IMR-90 (cell line): ENCODE results near the gene TMEM212. TPM values are rescaled to one million over a fixed set of nuclear protein-coding genes. Genes with fewer than 3 reads are reported as not detected.
A peak's percentile ranks its signal among the peaks of the same experiment; 100 is the strongest.

Experiments
- ATAC-seq: fragments of 200-7000 bp; cut with Tn5 transposase; 2 replicates; pipeline ENCODE4 v1.9.1; 2020; ENCODE audit warnings: low read depth, mild to moderate bottlenecking, moderate library complexity
- BruUV-seq: library from RNA; stranded (reverse); fragments of 400-500 nt; replicated peaks from 2 replicates; lab custom pipeline; 2021; lab: Mats Ljungman, UMichigan
- CTCF ChIA-PET: fragments of 300-600 bp; formaldehyde crosslinking; extraction: SDS; loops from one replicate; lab custom pipeline; 2021; ENCODE audit warnings: antibody characterized with exemption; lab: Yijun Ruan, JAX
- POLR2A ChIA-PET: fragments of 300-600 bp; sonication (Branson Sonifier 250); formaldehyde crosslinking; loops from one replicate; lab custom pipeline; 2022; ENCODE audit warnings: antibody characterized with exemption; ENCODE audit not compliant: unreplicated experiment; lab: Charles Lee
- DNase-seq: peaks from one replicate; pipeline ENCODE4 v3.0.0; 2013
- H2AFZ ChIP-seq: replicated peaks from 2 replicates; pipeline ENCODE3; 2013; ENCODE audit warnings: low read length, mild to moderate bottlenecking; ENCODE audit not compliant: poor library complexity
- H2AK5ac ChIP-seq: 2 replicates; pipeline ENCODE4 v1.6.1; 2013; ENCODE audit warnings: low read depth, low read length, inconsistent platforms
- H2AK9ac ChIP-seq: replicated peaks from 2 replicates; pipeline ENCODE3; 2013; ENCODE audit warnings: mild to moderate bottlenecking, low read depth, low read length, moderate library complexity; ENCODE audit not compliant: poor library complexity
- H2BK120ac ChIP-seq: 2 replicates; pipeline ENCODE4 v1.6.1; 2013; ENCODE audit warnings: low read depth, low read length, inconsistent platforms
- H2BK15ac ChIP-seq: 3 replicates; pipeline ENCODE4 v1.6.1; 2013; ENCODE audit warnings: low read depth, low read length, inconsistent platforms
- H2BK20ac ChIP-seq: 2 replicates; pipeline ENCODE4 v1.6.1; 2013; ENCODE audit warnings: low read depth, mild to moderate bottlenecking, inconsistent platforms, low read length, moderate library complexity
- H2BK5ac ChIP-seq: 2 replicates; pipeline ENCODE4 v1.6.1; 2013; ENCODE audit warnings: mild to moderate bottlenecking, low read depth, low read length, inconsistent platforms; ENCODE audit not compliant: poor library complexity, severe bottlenecking
- H3K14ac ChIP-seq: replicated peaks from 2 replicates; pipeline ENCODE4 v1.6.1; 2013; ENCODE audit warnings: low read depth, low read length, inconsistent platforms
- H3K18ac ChIP-seq: 2 replicates; pipeline ENCODE4 v1.6.1; 2013; ENCODE audit warnings: low read depth, low read length, control low read depth
- H3K23ac ChIP-seq: 2 replicates; pipeline ENCODE4 v1.6.1; 2013; ENCODE audit warnings: low read depth, low read length, inconsistent platforms
- H3K27ac ChIP-seq: 2 replicates; pipeline ENCODE4 v1.5.1; 2013; ENCODE audit warnings: mild to moderate bottlenecking, control low read depth, low read length; ENCODE audit not compliant: insufficient read depth
- H3K27me3 ChIP-seq: 2 replicates; pipeline ENCODE4 v1.6.1; 2013; ENCODE audit warnings: low read length; ENCODE audit not compliant: control insufficient read depth, insufficient read depth
- H3K36me3 ChIP-seq: 2 replicates; pipeline ENCODE4 v1.6.1; 2013; ENCODE audit warnings: low read length, mixed read lengths; ENCODE audit not compliant: control insufficient read depth, insufficient read depth
- H3K4ac ChIP-seq: 2 replicates; pipeline ENCODE4 v1.6.1; 2013; ENCODE audit warnings: low read depth, low read length, inconsistent platforms
- H3K4me1 ChIP-seq: 2 replicates; pipeline ENCODE4 v1.6.1; 2013; ENCODE audit warnings: low read length, mixed read lengths; ENCODE audit not compliant: control insufficient read depth, insufficient read depth
- H3K4me2 ChIP-seq: 2 replicates; pipeline ENCODE4 v1.6.1; 2013; ENCODE audit warnings: low read depth, mild to moderate bottlenecking, control low read depth, low read length, moderate library complexity
- H3K4me3 ChIP-seq: 2 replicates; pipeline ENCODE4 v1.5.1; 2013; ENCODE audit warnings: low read depth, mild to moderate bottlenecking, control low read depth, low read length, moderate library complexity; ENCODE audit not compliant: insufficient read depth
- H3K56ac ChIP-seq: 2 replicates; pipeline ENCODE4 v1.6.1; 2013; ENCODE audit warnings: low read length, inconsistent platforms; ENCODE audit not compliant: insufficient read depth; ENCODE audit errors: extremely low read depth
- H3K79me1 ChIP-seq, 2 experiments: 2 replicates each; pipeline ENCODE4 v1.6.1; 2013; ENCODE audit warnings: low read length in 2 of 2, inconsistent platforms in 1 of 2, low read depth in 1 of 2
- H3K9ac ChIP-seq: 2 replicates; pipeline ENCODE4 v1.6.1; 2013; ENCODE audit warnings: low read depth, low read length, control low read depth
- H3K9me1 ChIP-seq: 2 replicates; pipeline ENCODE4 v1.6.1; 2013; ENCODE audit warnings: low read length, inconsistent platforms; ENCODE audit not compliant: insufficient read depth
- H3K9me3 ChIP-seq: 2 replicates; pipeline ENCODE4 v1.6.1; 2013; ENCODE audit warnings: low read length; ENCODE audit not compliant: control insufficient read depth, insufficient read depth
- H4K20me1 ChIP-seq: 2 replicates; pipeline ENCODE4 v1.6.1; 2013; ENCODE audit warnings: low read length, inconsistent platforms; ENCODE audit not compliant: insufficient read depth
- H4K5ac ChIP-seq: 2 replicates; pipeline ENCODE4 v1.6.1; 2013; ENCODE audit warnings: mild to moderate bottlenecking, low read depth, low read length, control low read depth
- H4K8ac ChIP-seq, 2 experiments: 2 replicates each; pipeline ENCODE4 v1.6.1; 2013; ENCODE audit warnings: low read depth in 2 of 2, low read length in 2 of 2, control low read depth in 1 of 2, inconsistent platforms in 1 of 2
- H4K91ac ChIP-seq: 2 replicates; pipeline ENCODE4 v1.6.1; 2013; ENCODE audit warnings: low read depth, low read length, inconsistent platforms; ENCODE audit not compliant: insufficient read depth
- BHLHE40 ChIP-seq: fragments of 150-350 bp; IDR thresholded peaks from 2 replicates; pipeline ENCODE4 v1.6.1; 2016; ENCODE audit warnings: mild to moderate bottlenecking, low read depth, low read length
- FOS ChIP-seq: fragments of 150-350 bp; IDR thresholded peaks from 2 replicates; pipeline ENCODE4 v1.6.1; 2016; ENCODE audit warnings: low read depth, low read length
- MAFK ChIP-seq: IDR thresholded peaks from 2 replicates; pipeline ENCODE4 v1.6.1; 2012; ENCODE audit warnings: low read depth, low read length, improper control_type of control experiment
- POLR2A ChIP-seq: IDR thresholded peaks from 2 replicates; pipeline ENCODE4 v1.6.1; 2012; ENCODE audit warnings: mild to moderate bottlenecking, low read depth, low read length
- RCOR1 ChIP-seq: IDR thresholded peaks from 2 replicates; pipeline ENCODE4 v1.6.1; 2012; ENCODE audit warnings: mild to moderate bottlenecking, low read length, improper control_type of control experiment; ENCODE audit not compliant: insufficient replicate concordance
- WGBS, 2 experiments: methylation state at CpG; one replicate each; pipeline versions ENCODE4 v1.1.5 to v1.1.7; 2013; ENCODE audit warnings: missing lambda C conversion rate in 2 of 2; ENCODE audit not compliant: insufficient read length in 1 of 2; ENCODE audit errors: extremely low coverage in 2 of 2; 5-methylcytosine and 5-hydroxymethylcytosine counted together
- dilution Hi-C: fragments of 300-500 bp; cut with HindIII; formaldehyde crosslinking; loops from one replicate; pipeline ENCODE4 v1.14.3; 2018; ENCODE audit warnings: low sequenced_read_pairs; ENCODE audit not compliant: unreplicated experiment
- in situ Hi-C: fragments of 300-500 bp; cut with MboI; formaldehyde crosslinking; loops from 3 replicates; pipeline ENCODE4 v1.14.3; 2019; ENCODE audit warnings: low sequenced_read_pairs, inconsistent platforms, mixed read lengths
- intact Hi-C: fragments of 100-400 bp; cut with micrococcal nuclease; formaldehyde crosslinking; loops from 2 replicates; pipeline ENCODE4 v1.10.0; 2022
- polyA plus RNA-seq, 3 experiments: library from polyadenylated mRNA; depleted of rRNA; stranded (reverse); fragments of >200 nt; gene quantifications; 2 replicates each; pipeline ENCODE4 v1.2.3, GENCODE V29; 2012; ENCODE audit warnings: low replicate concordance in 1 of 3
- total RNA-seq: library from RNA; depleted of rRNA; stranded (reverse); fragments of >200 nt; gene quantifications from 2 replicates; pipeline ENCODE4 v1.2.3, GENCODE V29; 2012

Gene TMEM212
- total and polyA plus RNA-seq, 2 of the 4 experiments (the other 2 are of a cell fraction), result not detected

- H2AK9ac ChIP-seq, result no peak overlapping the region
- H3K18ac ChIP-seq, result no peak overlapping the region
- ChIA-PET POLR2A (no interaction called here), CTCF (no interaction called here)
- no peak overlapping the region for H3K23ac ChIP-seq
- H2AFZ ChIP-seq, result no peak overlapping the region
- H3K4me2 ChIP-seq, result no peak overlapping the region
- no peak overlapping the region for H2AK5ac ChIP-seq
- peaks cover 12% of the 10 kb centered on the region for H3K4me1 ChIP-seq
- H2BK5ac ChIP-seq, result no peak overlapping the region
- H3K9ac ChIP-seq, result no peak overlapping the region
- ATAC-seq, result no peak
- no peak overlapping the region for H2BK15ac ChIP-seq
- no peaks in the 10 kb centered on the region for H3K36me3 ChIP-seq
- peaks cover 6% of the 10 kb centered on the region for H3K9me1 ChIP-seq
- BruUV-seq, result no TSS peak
- no peaks in the 10 kb centered on the region for H3K9me3 ChIP-seq
- no peak overlapping the region for H4K8ac ChIP-seq
- no peaks in the 10 kb centered on the region for H4K20me1 ChIP-seq
- no peak overlapping the region for H2BK20ac ChIP-seq
- in situ Hi-C loops, result no loop called here
- no CpG with 5 or more reads among the region's 2 CpGs for WGBS, 2 experiments
- no peak overlapping the region for H4K5ac ChIP-seq
- H3K4me3 ChIP-seq, result no peak overlapping the region
- H2BK120ac ChIP-seq, result no peak overlapping the region
- dilution Hi-C loops, result no loop called here
- no peak for DNase-seq
- TF ChIP-seq BHLHE40 (no peak), FOS (no peak), MAFK (peak; percentile 68), RCOR1 (no peak), POLR2A (no peak)
- no peak overlapping the region for H4K91ac ChIP-seq
- H3K56ac ChIP-seq, result no peak overlapping the region
- H3K14ac ChIP-seq, result no peak overlapping the region
- no peaks in the 10 kb centered on the region for H3K79me1 ChIP-seq
- no peak overlapping the region for H3K27ac ChIP-seq
- no peaks in the 10 kb centered on the region for H3K27me3 ChIP-seq
- H3K4ac ChIP-seq, result no peak overlapping the region
- intact Hi-C loops, result no loop called here
Measured at GRCh38 chr3:171862392-171862791, 19.2 kb downstream of the TMEM212 start.
